Immature natural killer cell (primary cell): ENCODE data around the gene IPCEF1. TPM values are rescaled to one million over a fixed set of nuclear protein-coding genes. Genes with fewer than 3 reads are reported as not detected.
"Not testable (repeated sequence)": the region's sequence is repeated elsewhere in the genome, so short reads cannot be mapped to it uniquely, and the experiment has no call there.

Experiments used
- DNase-seq, 3 donors: peaks; one replicate each; pipeline ENCODE4 v3.0.0; 2022; ENCODE audit warnings: mixed read lengths in 1 of 3
- H3K27ac Mint-ChIP-seq, 6 donors: one replicate each; pipeline ENCODE4 v1.8.0; 2020; ENCODE audit warnings: mixed read lengths in 6 of 6, mild to moderate bottlenecking in 5 of 6, inconsistent platforms in 4 of 6, moderate library complexity in 3 of 6
- H3K27me3 Mint-ChIP-seq, 3 donors: one replicate each; pipeline ENCODE4 v1.8.0; 2020 to 2021; ENCODE audit warnings: low read depth in 3 of 3, mild to moderate bottlenecking in 3 of 3, mixed read lengths in 3 of 3, moderate library complexity in 3 of 3, inconsistent platforms in 1 of 3
- H3K36me3 Mint-ChIP-seq, 3 donors: one replicate each; pipeline ENCODE4 v1.8.0; 2020; ENCODE audit warnings: mixed read lengths in 3 of 3, inconsistent platforms in 2 of 3, mild to moderate bottlenecking in 2 of 3
- H3K4me1 Mint-ChIP-seq, 2 donors: one replicate each; pipeline ENCODE4 v1.8.0; 2020; ENCODE audit warnings: inconsistent platforms in 2 of 2, mild to moderate bottlenecking in 2 of 2, mixed read lengths in 2 of 2, moderate library complexity in 1 of 2
- H3K4me3 Mint-ChIP-seq, 5 donors: one replicate each; pipeline ENCODE4 v1.8.0; 2020; ENCODE audit warnings: mild to moderate bottlenecking in 5 of 5, mixed read lengths in 5 of 5, inconsistent platforms in 3 of 5, moderate library complexity in 3 of 5
- H3K9me3 Mint-ChIP-seq, 6 donors: one replicate each; pipeline ENCODE4 v1.8.0; 2020; ENCODE audit warnings: mild to moderate bottlenecking in 6 of 6, mixed read lengths in 6 of 6, inconsistent platforms in 4 of 6, moderate library complexity in 3 of 6
- polyA plus RNA-seq, 3 donors: library from polyadenylated mRNA; unstranded; fragments of 300-500 nt; fragmentation: Illumina TruSeq; gene quantifications; one replicate each; pipeline ENCODE4 v1.2.3, GENCODE V29; 2021

IPCEF1 gene
- polyA plus RNA-seq, 3 donors from 2014 or later: 31.2 to 54.3 (median 35.2) TPM

DNA sequence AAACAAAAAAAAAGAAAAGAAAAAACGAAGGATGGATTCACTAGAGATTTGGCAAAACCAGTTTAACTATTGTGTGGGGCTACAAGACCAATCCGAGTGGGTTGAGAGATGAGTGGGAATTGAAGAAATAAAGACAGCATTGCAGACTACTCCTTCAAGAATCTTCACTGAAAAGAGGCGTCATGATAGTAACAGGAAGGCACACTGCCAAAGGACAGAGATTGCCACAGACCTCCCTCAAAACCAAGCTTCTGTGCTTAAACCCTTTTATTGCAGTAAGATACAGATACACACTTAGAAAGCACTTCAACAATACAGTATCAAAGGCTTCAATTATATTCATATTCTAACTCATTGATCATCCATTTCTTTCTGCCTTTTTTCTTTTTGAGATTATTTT lies 103.9 kb downstream of the IPCEF1 start:
- Mint-ChIP-seq H3K27ac (peak overlapping the region in 4 of 6 donors; percentile 7 to 54 (median 36)), H3K9me3 (peaks cover 4 to 10% (median 6%) of the 10 kb centered on the region in 6 donors), H3K4me1 (peaks cover 50 to 53% of the 10 kb centered on the region in 2 donors), H3K36me3 (peaks cover 6 to 10% (median 7%) of the 10 kb centered on the region in 3 donors), H3K4me3 (peak overlapping the region in 1 of 5 donors; percentile 2), H3K27me3 (peaks cover 2 to 9% (median 4%) of the 10 kb centered on the region in 3 donors)
- DNase-seq: no peak

DNA sequence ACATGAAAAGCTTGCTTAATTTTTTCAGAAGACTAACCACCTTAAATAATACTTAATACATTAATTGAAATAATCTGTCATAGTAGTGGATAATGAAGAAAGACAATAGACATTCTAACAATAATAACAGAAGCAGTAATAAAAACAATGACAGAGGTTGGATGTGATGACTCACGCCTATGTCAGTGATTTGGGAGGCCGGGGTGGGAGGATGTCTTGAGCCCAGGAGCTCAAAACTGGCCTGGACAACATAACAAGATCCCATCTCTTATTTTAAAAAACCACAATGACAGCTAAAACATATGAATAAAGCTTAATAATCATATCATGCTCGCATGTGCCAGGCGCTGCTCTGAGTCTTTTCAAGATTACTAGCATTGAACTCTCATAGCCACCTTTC lies 105.5 kb downstream of the IPCEF1 start:
- Mint-ChIP-seq H3K36me3 (peaks cover 4 to 10% (median 6%) of the 10 kb centered on the region in 3 donors), H3K4me1 (peaks cover 59 to 66% of the 10 kb centered on the region in 2 donors), H3K9me3 (peaks cover 4 to 7% (median 6%) of the 10 kb centered on the region in 6 donors), H3K27me3 (peaks cover 3 to 9% (median 7%) of the 10 kb centered on the region in 3 donors), H3K4me3 (no peak overlapping the region), H3K27ac (peak overlapping the region in 2 of 6 donors; percentile 42 to 96)
- DNase-seq: no peak

- Mint-ChIP-seq H3K9me3 (peaks cover 0 to 3% (median 0%) of the 10 kb centered on the region in 6 donors), H3K4me3 (peak overlapping the region; percentile 69 to 88 (median 78)), H3K36me3 (peaks cover 3 to 4% (median 3%) of the 10 kb centered on the region in 3 donors), H3K4me1 (peaks cover 73 to 81% of the 10 kb centered on the region in 2 donors), H3K27ac (peak overlapping the region; percentile 88 to 96 (median 94)), H3K27me3 (peaks cover 2 to 9% (median 3%) of the 10 kb centered on the region in 3 donors)
- DNase-seq: peak; percentile 57 to 66 (median 60)
Observed at GRCh38 chr6:154249499-154250298, 106.9 kb downstream of the IPCEF1 start.

DNA sequence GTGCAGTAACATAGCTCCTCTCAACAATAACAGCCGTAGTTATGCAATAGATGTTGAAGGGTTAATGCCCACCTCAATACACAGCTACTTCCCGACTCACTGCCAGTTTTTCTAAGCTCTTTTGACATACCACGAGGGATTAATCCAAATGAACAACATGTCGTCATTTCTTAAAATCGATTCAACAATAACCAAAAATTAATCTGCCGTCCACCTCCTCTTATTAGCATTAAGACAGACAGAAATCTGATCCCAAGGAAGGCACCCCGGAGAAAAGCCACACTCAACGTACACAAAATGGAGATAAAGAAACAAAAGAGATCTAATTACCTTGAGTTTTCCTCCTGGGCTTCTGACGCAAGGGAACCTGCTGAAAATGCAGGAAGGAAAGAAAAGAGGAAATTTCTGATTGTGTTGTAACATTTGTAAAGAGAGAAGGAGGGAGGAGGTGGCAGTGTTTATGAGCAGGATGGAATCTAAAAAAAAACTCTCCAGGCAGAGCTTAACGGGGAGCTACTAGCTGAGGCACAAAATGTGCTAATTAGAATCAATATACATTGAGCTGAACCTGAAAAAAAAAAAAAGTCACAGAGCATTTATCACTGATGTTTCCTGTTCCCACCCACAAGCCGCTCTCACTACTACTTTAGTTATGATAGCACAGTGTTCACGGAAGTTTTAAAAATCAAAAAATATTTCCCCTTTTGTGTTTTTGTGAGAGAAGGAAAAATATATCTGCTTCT lies 109.3 kb downstream of the IPCEF1 start:
- peaks cover 0 to 7% (median 2%) of the 10 kb centered on the region in 3 donors for H3K27me3 Mint-ChIP-seq
- peak overlapping the region; percentile 91 to 98 (median 92) for H3K27ac Mint-ChIP-seq
- peak; percentile 46 to 63 (median 57) for DNase-seq
- H3K4me3 Mint-ChIP-seq: peak overlapping the region; percentile 92 to 98 (median 93)
- H3K4me1 Mint-ChIP-seq: peaks cover 91 to 95% of the 10 kb centered on the region in 2 donors
- H3K9me3 Mint-ChIP-seq: peaks cover 0 to 1% (median 0%) of the 10 kb centered on the region in 6 donors
- peaks cover 9 to 19% (median 18%) of the 10 kb centered on the region in 3 donors for H3K36me3 Mint-ChIP-seq

- peak overlapping the region; percentile 92 to 98 (median 93) for H3K4me3 Mint-ChIP-seq
- H3K36me3 Mint-ChIP-seq: peaks cover 9 to 22% (median 20%) of the 10 kb centered on the region in 3 donors
- H3K27ac Mint-ChIP-seq: peak overlapping the region; percentile 91 to 98 (median 92)
- peaks cover 0 to 1% (median 0%) of the 10 kb centered on the region in 6 donors for H3K9me3 Mint-ChIP-seq
- no peak for DNase-seq
- H3K4me1 Mint-ChIP-seq: peaks cover 88 to 95% of the 10 kb centered on the region in 2 donors
- peaks cover 0 to 7% (median 2%) of the 10 kb centered on the region in 3 donors for H3K27me3 Mint-ChIP-seq
Observed at GRCh38 chr6:154246723-154247118, 109.9 kb downstream of the IPCEF1 start.

- peaks cover 0 to 7% (median 2%) of the 10 kb centered on the region in 3 donors for H3K27me3 Mint-ChIP-seq
- H3K4me1 Mint-ChIP-seq: peaks cover 86 to 100% of the 10 kb centered on the region in 2 donors
- peak overlapping the region; percentile 92 to 98 (median 93) for H3K4me3 Mint-ChIP-seq
- no peaks in the 10 kb centered on the region for H3K9me3 Mint-ChIP-seq
- DNase-seq: no peak
- peak overlapping the region; percentile 91 to 98 (median 92) for H3K27ac Mint-ChIP-seq
- H3K36me3 Mint-ChIP-seq: peaks cover 12 to 26% (median 26%) of the 10 kb centered on the region in 3 donors
Observed at GRCh38 chr6:154245506-154245905, 111.1 kb downstream of the IPCEF1 start.

DNA sequence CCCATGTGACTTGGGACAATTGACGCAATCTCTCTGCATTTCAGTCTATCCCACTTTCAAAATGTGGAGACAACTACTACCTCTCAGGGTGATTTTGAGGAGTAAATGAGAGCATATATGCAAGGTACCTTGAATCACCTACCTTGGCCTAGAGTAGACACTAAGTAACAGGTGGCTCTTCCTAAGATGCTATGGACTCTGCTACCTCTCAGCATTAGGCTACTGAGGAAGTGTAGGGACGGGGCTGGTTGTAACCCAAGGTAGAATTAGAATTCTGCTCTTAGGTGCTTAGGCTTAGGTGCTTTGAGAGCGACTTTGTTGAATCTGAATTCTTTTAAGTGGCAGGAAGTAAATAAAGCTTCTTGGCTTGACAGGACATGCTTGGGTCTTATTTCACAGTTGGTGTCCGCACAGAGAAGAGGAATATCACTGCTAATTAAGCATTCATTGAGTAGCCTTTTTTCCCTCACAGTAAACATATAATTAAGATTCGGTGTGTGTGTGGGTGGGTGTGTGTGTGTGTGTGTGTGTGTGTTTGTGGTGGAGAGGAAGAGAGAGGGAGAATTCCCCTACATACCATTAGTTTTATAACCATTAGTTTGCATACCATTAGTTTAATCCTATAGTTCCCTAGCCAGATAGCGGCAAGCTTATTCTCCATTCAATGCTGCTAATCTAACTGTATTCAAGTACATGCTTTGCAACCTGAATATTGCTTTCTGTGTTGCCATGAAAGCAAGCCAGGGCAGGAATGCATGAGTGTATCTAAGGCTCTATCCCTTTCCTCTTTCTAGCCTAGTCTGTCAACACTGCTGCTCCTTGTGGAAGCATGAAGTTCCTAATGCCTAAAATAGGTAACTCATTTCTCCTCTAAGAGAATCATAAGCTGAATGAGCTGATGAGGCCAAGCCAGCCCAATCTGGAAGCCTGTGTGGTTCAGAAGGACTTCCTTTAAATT lies 112.5 kb downstream of the IPCEF1 start:
- Mint-ChIP-seq H3K36me3 (peaks cover 12 to 28% (median 26%) of the 10 kb centered on the region in 3 donors), H3K4me3 (peak overlapping the region; percentile 92 to 98 (median 93)), H3K9me3 (no peaks in the 10 kb centered on the region), H3K27ac (peak overlapping the region; percentile 91 to 98 (median 92)), H3K27me3 (peaks cover 0 to 7% (median 2%) of the 10 kb centered on the region in 3 donors), H3K4me1 (peaks cover 83 to 100% of the 10 kb centered on the region in 2 donors)
- DNase-seq: no peak

DNA sequence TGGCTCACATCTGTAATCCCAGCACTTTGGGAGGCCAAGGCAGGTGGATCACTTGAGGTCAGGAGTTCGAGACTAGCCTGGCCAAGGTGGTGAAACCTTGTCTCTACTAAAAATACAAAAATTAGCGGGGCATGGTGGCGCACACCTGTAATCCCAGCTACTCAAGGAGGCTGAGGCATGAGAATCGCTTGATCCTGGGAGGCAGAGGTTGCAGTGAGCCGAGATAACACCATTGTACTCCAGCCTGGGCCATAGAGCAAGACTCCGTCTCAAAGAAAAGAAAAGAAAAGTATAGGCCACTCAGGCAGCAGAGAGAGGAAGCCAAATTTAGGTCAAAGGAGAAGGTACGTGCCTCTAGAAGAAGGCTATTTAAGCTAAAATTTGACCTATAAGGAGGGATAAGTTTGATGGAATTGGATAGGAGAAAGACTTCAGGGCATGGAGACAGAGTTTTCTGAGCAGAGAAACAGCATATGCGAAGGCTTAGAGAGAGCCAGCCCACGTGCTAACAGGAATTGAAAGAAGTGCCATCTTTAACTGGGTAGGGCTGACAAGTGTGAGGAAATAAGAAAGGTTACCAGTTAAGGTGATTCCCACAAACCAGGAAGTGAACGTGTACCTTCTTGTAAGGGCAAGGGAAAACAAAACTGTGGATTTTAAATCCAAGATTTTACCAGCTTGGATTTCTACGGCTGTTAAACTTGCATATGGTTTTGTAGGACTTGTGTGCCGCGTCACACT lies 113.8 kb downstream of the IPCEF1 start:
- Mint-ChIP-seq H3K9me3 (no peaks in the 10 kb centered on the region), H3K36me3 (peaks cover 12 to 28% (median 26%) of the 10 kb centered on the region in 3 donors), H3K27me3 (peaks cover 0 to 7% (median 0%) of the 10 kb centered on the region in 3 donors), H3K4me1 (peaks cover 75 to 97% of the 10 kb centered on the region in 2 donors), H3K4me3 (peak overlapping the region; percentile 9 to 98 (median 92)), H3K27ac (peak overlapping the region; percentile 91 to 98 (median 92))
- DNase-seq: no peak

GRCh38 chr6:154241581-154241980 lies 115.0 kb downstream of the IPCEF1 start:
- peaks cover 12 to 28% (median 26%) of the 10 kb centered on the region in 3 donors for H3K36me3 Mint-ChIP-seq
- H3K4me3 Mint-ChIP-seq: peak overlapping the region in 2 of 5 donors; percentile 18 to 78
- no peaks in the 10 kb centered on the region for H3K9me3 Mint-ChIP-seq
- peaks cover 72 to 95% of the 10 kb centered on the region in 2 donors for H3K4me1 Mint-ChIP-seq
- DNase-seq: no peak
- no peaks in the 10 kb centered on the region for H3K27me3 Mint-ChIP-seq
- H3K27ac Mint-ChIP-seq: peak overlapping the region in 3 of 6 donors; percentile 24 to 88 (median 48)

GRCh38 chr6:154241061-154241460 lies 115.5 kb downstream of the IPCEF1 start:
- peak overlapping the region in 1 of 5 donors; percentile 78 for H3K4me3 Mint-ChIP-seq
- peak overlapping the region in 1 of 6 donors; percentile 82 for H3K27ac Mint-ChIP-seq

GRCh38 chr6:154239392-154239791 lies 117.2 kb downstream of the IPCEF1 start:
- H3K27me3 Mint-ChIP-seq: no peaks in the 10 kb centered on the region
- DNase-seq: no peak
- H3K36me3 Mint-ChIP-seq: peaks cover 12 to 23% (median 22%) of the 10 kb centered on the region in 3 donors
- peak overlapping the region in 2 of 6 donors; percentile 8 to 45 for H3K27ac Mint-ChIP-seq
- no peaks in the 10 kb centered on the region for H3K9me3 Mint-ChIP-seq
- H3K4me3 Mint-ChIP-seq: peak overlapping the region in 1 of 5 donors; percentile 75
- peaks cover 63 to 94% of the 10 kb centered on the region in 2 donors for H3K4me1 Mint-ChIP-seq

More at GRCh38 chr6:154241061-154241460, 115.5 kb downstream of the IPCEF1 start:
- DNase-seq, H3K9me3 Mint-ChIP-seq, H3K27me3 Mint-ChIP-seq: not testable (repeated sequence)
- Mint-ChIP-seq H3K36me3 (peaks cover 12 to 28% (median 26%) of the 10 kb centered on the region in 3 donors), H3K4me1 (peaks cover 71 to 95% of the 10 kb centered on the region in 2 donors)

- Mint-ChIP-seq H3K27ac (peak overlapping the region in 1 of 6 donors; percentile 44), H3K27me3 (no peaks in the 10 kb centered on the region), H3K9me3 (no peaks in the 10 kb centered on the region), H3K36me3 (peaks cover 12 to 23% (median 20%) of the 10 kb centered on the region in 3 donors), H3K4me3 (peak overlapping the region in 1 of 5 donors; percentile 75), H3K4me1 (peaks cover 63 to 94% of the 10 kb centered on the region in 2 donors)
- DNase-seq: no peak
Observed at GRCh38 chr6:154238831-154239230, 117.8 kb downstream of the IPCEF1 start.
